NCI-H1436 (cell line): ENCODE results near the gene RAC2.
A peak's percentile ranks its signal among the peaks of the same experiment; 100 is the strongest.

Source experiments
- DNase-seq: peaks from one replicate; lab custom pipeline; 2025; lab: John Stamatoyannopoulos, UW

RAC2 gene

DNA sequence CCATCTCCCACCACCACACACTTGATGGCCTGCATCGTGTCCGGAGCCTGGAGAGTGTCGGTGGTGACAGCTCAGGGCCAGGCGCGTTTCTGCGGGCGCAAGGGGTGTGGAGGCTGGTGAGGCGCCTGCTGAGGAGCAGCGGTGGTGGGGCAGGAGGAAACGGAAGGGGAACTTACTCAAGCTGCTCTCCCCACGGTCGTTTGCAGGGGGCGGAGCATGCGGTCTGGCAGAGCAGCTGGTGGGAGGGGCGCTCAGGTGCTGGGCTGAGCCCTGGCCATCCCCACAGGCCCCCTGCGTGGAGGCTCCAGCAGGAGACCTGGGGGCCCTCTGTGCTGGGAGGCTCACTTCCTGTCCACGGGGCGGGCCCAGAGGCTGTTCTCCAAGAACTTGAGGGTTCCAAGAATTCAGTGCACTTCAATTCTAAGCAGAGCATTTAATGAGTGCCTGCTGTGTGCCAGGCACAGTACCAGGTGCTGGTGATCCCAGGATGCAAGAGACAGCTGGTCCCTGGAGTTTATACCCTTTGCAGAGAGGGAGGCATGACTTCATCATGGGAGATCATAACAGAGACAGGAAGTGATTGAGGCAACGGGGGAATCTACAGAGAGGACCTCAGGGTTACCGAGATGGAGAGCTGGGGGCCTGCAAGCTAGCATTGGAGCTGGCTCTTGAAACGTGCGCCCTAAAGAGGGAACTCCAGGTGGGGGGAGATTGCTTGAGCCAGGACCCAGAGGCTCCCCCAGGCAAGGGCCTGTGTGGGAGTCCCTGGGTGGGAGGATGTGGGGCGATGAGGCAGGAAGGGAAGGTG is at the start of gene RAC2:
TSS of gene RAC2 (minus strand) at position 156 of the 808 bp plus-strand sequence. CDS start at position 35, 121 bp downstream.
- peak; percentile 67 for DNase-seq

DNA sequence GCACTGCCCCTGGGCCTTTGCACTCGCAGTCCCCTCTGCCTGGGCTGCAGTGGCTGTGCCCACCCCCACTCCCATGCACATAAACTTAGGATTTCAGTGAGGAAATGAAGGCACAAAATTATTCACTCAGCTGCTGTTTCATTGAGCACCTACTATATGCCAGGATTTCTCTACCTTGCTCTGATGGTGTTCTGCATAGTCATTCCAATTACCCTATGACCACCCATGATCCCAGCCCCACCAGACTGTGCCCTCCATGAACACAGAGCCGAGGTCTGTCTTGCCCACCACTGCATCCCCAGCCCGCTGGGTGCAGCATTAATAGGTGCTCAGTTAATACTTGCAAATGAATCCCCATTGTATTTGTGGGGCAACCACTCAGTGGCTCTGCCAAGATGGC is 49.1 kb upstream of the RAC2 start:
- DNase-seq: no peak

- no peak for DNase-seq
Observed at GRCh38 chr22:37292641-37293040, 48.6 kb upstream of the RAC2 start.

- no peak for DNase-seq
Observed at GRCh38 chr22:37291559-37292298, 47.7 kb upstream of the RAC2 start.

DNA sequence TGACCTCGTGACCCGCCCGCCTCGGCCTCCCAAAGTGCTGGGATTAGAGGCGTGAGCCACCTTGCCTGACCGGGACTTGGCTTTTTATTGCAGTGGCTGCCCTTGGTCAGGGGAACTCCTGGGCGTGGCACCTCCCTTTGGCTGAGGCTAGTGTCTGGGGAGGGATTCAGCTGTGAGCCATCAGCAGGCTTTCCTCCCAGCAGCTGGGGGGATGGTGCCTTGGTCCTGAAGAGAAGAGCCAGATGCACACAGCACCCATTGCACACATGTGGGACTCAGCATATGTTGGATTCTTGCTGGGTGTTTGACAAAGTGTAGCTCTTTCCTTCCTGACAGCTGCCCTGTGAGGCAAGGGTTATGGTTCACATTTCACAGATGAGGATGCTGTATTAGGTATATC is 46.7 kb upstream of the RAC2 start:
- no peak for DNase-seq

GRCh38 chr22:37289156-37289735 is 45.2 kb upstream of the RAC2 start:
- DNase-seq: no peak

- DNase-seq: no peak
Observed at GRCh38 chr22:37288521-37288920, 44.5 kb upstream of the RAC2 start.

- DNase-seq: no peak
Observed at GRCh38 chr22:37287550-37287951, 43.5 kb upstream of the RAC2 start.

GRCh38 chr22:37285937-37286336 is 41.9 kb upstream of the RAC2 start:
- DNase-seq: no peak

GRCh38 chr22:37284805-37285355 is 40.8 kb upstream of the RAC2 start:
- DNase-seq: no peak

DNA sequence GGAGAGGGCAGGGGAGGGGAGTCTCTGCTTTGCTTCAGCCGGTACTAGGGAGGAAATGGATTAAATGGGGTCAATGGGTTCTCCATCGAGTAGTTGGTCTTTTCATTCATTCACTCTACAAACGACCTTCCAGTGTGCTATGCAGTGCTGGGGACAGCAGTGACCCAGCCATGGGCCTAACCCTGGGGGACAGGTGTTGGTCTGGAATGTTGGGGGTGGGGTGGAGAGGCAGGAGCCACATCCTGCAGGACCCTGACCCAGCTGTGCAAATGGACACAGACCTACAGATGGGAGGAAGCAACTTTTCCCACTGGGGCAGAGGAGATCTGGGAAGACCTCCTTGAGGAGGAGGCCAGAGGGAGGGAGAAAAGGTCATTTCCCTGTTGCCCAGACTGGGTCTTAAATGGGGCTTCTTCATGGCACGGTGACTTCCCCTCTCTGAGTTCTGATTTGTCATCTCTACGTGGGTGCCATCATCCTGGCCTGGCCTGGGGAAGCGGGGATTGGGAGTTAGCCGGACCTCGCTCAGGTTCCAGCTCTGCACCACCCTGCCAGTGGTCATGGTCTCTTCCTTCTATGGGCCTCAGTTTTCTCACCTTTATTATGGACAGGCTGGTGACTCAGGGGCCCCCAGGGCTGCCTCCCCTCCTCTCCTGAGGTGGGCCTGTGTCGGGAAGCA is 40.2 kb upstream of the RAC2 start:
- no peak for DNase-seq

GRCh38 chr22:37283393-37283937 is 39.4 kb upstream of the RAC2 start:
- DNase-seq: no peak

DNA sequence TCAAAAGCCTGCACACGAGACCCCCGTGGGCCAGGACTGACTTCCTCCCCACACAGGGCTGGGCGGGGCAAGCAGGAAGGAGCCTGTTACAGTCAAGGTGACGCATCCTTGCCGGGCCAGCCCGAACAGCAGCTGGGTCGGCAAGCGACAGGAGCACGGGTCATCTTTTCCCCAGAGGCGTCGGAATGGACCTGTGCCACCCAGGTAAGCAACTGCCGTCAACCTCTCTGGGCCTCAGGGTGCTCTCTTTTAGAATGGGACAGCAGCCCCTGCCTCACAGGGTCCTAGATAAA is 38.3 kb upstream of the RAC2 start, which contains the start of gene CYTH4:
TSS of gene CYTH4 (plus strand) at position 124 of the 293 bp plus-strand sequence. CDS start at position 186, 62 bp downstream.
- no peak for DNase-seq

- DNase-seq: no peak
Observed at GRCh38 chr22:37281646-37282384, 37.7 kb upstream of the RAC2 start.

- no peak for DNase-seq
Observed at GRCh38 chr22:37281195-37281594, 37.1 kb upstream of the RAC2 start.

GRCh38 chr22:37280718-37281117 is 36.6 kb upstream of the RAC2 start:
- no peak for DNase-seq

- no peak for DNase-seq
Observed at GRCh38 chr22:37279331-37280181, 35.5 kb upstream of the RAC2 start.

DNA sequence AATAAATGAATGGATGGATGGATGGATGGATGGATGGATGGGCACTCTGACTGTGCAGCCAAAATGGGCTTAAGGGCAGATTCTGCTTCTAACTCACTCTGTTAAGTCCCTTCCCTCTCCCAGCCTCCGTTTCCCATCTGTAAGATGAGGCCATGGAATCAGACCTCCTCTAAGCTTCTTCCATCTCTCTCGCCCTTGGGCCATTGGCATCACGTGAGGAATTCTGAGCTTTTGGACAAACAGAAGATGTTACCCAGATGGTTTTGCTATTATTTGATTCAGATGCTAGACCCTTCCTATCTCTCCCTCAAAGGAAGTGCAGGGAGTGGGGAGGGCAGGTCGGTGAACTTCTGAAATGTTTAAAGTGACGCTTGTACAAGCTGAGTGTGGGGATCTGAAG is 34.2 kb upstream of the RAC2 start:
- no peak for DNase-seq

DNA sequence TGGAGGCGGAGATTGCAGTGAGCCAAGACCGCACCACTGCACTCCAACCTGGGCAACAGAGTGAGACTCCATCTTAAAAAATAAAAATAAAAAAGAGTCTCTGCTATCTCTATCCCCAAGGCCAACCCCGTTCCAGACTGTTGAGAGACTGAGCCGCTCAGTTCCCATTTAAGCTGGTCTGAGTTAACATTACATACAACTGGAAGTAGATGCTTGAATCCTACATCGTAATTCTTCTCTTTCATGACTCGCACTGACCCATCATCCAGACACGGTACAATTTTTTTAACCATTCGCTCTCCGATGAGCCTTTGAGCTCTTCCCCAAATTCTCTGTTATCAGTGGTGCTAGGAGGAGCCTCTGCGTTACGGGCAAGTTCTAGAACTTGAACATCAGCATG is 33.3 kb upstream of the RAC2 start:
- DNase-seq: no peak

- DNase-seq: no peak
Observed at GRCh38 chr22:37276776-37277175, 32.7 kb upstream of the RAC2 start.
